Measurements from ENCODE around the gene STRA6. TPM values are rescaled to one million over a fixed set of nuclear protein-coding genes. Genes with fewer than 3 reads are reported as not detected.
A peak's percentile ranks its signal among the peaks of the same experiment; 100 is the strongest.

Gene STRA6
- polyA plus RNA-seq, 1 of the 3 experiments (the other 2 are of a cell fraction), result 27.9 TPM

GRCh38 chr15:74180881-74181602, 21.5 kb downstream of the STRA6 start:
- ChIA-PET POLR2A (no interaction called here), CTCF (interaction anchor here (0.8 to 1.8 kb wide), 6 partner anchors 19 to 142 kb away, joined by 3 to 4 read pairs (median 3); partner anchors contain the start of gene STRA6)
- Histone ChIP-seq H4K20me1 (ENCODE audit: insufficient read depth) (no peaks in the 10 kb centered on the region), H3K27me3 (ENCODE audit: insufficient read depth) (no peaks in the 10 kb centered on the region), H3K4me1 (ENCODE audit: control insufficient read depth in 1 of 2, insufficient read depth in 2 of 2, low read depth in 1 of 2, low read length in 1 of 2) (peaks cover 41 to 50% of the 10 kb centered on the region in 2 experiments; a peak in 3 of 4 replicates), H3K4me2 (peak overlapping the region; percentile 54), H3K9ac (peak overlapping the region; percentile 55; the same call in 1 of the 2 replicates), H3K4me3 (ENCODE audit: low read depth in 2 of 2, low read length in 1 of 2) (no peak overlapping the region), H3K27ac (ENCODE audit: low read depth in 2 of 2, low read length in 1 of 2) (peak overlapping the region; percentile 83 to 86; a peak in 3 of 4 replicates), H3K9me3 (no peaks in the 10 kb centered on the region), H2AFZ (ENCODE audit: low read depth) (no peak overlapping the region), H3K79me2 (ENCODE audit: insufficient read depth) (no peaks in the 10 kb centered on the region), H3K9me2 (no peaks in the 10 kb centered on the region), H3F3A (replicated peaks; ENCODE audit: insufficient read depth) (peaks cover 20% of the 10 kb centered on the region), H3K36me3 (replicated peaks in 1 of 2; ENCODE audit: control insufficient read depth in 1 of 2, insufficient read depth in 2 of 2, low read length in 1 of 2) (peaks cover 4 to 13% of the 10 kb centered on the region in 2 experiments)
- peak; percentile 18 for DNase-seq
- TF ChIP-seq TAF1 (IDR thresholded peaks at IDR 0.05; ENCODE audit: borderline replicate concordance, low read depth, low read length), result no peak
- no peak for TF ChIP-seq REST (IDR thresholded peaks at IDR 0.05; ENCODE audit: low read depth, low read length)
- no peak for TF ChIP-seq USF1 (IDR thresholded peaks at IDR 0.05; ENCODE audit: borderline replicate concordance, low read depth)
- no peak for TF ChIP-seq NFIC (IDR thresholded peaks at IDR 0.05; ENCODE audit: borderline replicate concordance)
- no peak for TF ChIP-seq RCOR1 (IDR thresholded peaks at IDR 0.05; ENCODE audit: low read length)
- WGBS (ENCODE audit: low lambda C conversion rate), result 98% methylated on average over 11 of the region's 21 CpGs

- no peak overlapping the region for H2AFZ ChIP-seq (ENCODE audit: low read depth)
- H3K9ac ChIP-seq, result peak overlapping the region; percentile 55
- peak; percentile 31 for DNase-seq
- peaks cover 41 to 58% of the 10 kb centered on the region in 2 experiments; a peak in 3 of 4 replicates for H3K4me1 ChIP-seq (ENCODE audit: control insufficient read depth in 1 of 2, insufficient read depth in 2 of 2, low read depth in 1 of 2, low read length in 1 of 2)
- CTCF ChIA-PET, result interaction anchor here (1.2 to 1.8 kb wide), 3 partner anchors 14 to 127 kb away, joined by 3 to 5 read pairs (median 4); partner anchors contain the start of gene STRA6
- WGBS (ENCODE audit: low lambda C conversion rate), result 78% methylated on average over 5 of the region's 17 CpGs
- peak overlapping the region; percentile 83 to 86 for H3K27ac ChIP-seq (ENCODE audit: low read depth in 2 of 2, low read length in 1 of 2)
- POLR2A ChIA-PET, result no interaction called here
- no peaks in the 10 kb centered on the region for H3K79me2 ChIP-seq (ENCODE audit: insufficient read depth)
- H3K36me3 ChIP-seq (replicated peaks in 1 of 2; ENCODE audit: control insufficient read depth in 1 of 2, insufficient read depth in 2 of 2, low read length in 1 of 2), result peaks cover 4 to 13% of the 10 kb centered on the region in 2 experiments
- H4K20me1 ChIP-seq (ENCODE audit: insufficient read depth), result no peaks in the 10 kb centered on the region
- H3K4me3 ChIP-seq (ENCODE audit: low read depth in 2 of 2, low read length in 1 of 2), result no peak overlapping the region
- no peaks in the 10 kb centered on the region for H3K9me2 ChIP-seq
- no peaks in the 10 kb centered on the region for H3K9me3 ChIP-seq
- peak overlapping the region; percentile 54 for H3K4me2 ChIP-seq
- peaks cover 20% of the 10 kb centered on the region for H3F3A ChIP-seq (replicated peaks; ENCODE audit: insufficient read depth)
- H3K27me3 ChIP-seq (ENCODE audit: insufficient read depth), result no peaks in the 10 kb centered on the region
- no peak for TF ChIP-seq USF1 (IDR thresholded peaks at IDR 0.05; ENCODE audit: borderline replicate concordance, low read depth)
- no peak for TF ChIP-seq FOXM1 (IDR thresholded peaks at IDR 0.05; ENCODE audit: low read depth)
- no peak for TF ChIP-seq POLR2AphosphoS5 (IDR thresholded peaks at IDR 0.05; ENCODE audit: low read depth, low read length)
- TF ChIP-seq GABPA (IDR thresholded peaks at IDR 0.05; ENCODE audit: low read depth), result no peak
- TF ChIP-seq TAF1 (IDR thresholded peaks at IDR 0.05; ENCODE audit: borderline replicate concordance, low read depth, low read length), result no peak
- TF ChIP-seq ZBTB33 (IDR thresholded peaks at IDR 0.05; ENCODE audit: borderline replicate concordance, low read depth), result no peak
- no peak for TF ChIP-seq SIN3A (IDR thresholded peaks at IDR 0.05; ENCODE audit: borderline replicate concordance, low read depth, low read length)
These were observed 22.4 kb downstream of the STRA6 start for GRCh38 chr15:74179983-74180880.
